ENCODE results near the gene VPS72.

Gene VPS72

DNA sequence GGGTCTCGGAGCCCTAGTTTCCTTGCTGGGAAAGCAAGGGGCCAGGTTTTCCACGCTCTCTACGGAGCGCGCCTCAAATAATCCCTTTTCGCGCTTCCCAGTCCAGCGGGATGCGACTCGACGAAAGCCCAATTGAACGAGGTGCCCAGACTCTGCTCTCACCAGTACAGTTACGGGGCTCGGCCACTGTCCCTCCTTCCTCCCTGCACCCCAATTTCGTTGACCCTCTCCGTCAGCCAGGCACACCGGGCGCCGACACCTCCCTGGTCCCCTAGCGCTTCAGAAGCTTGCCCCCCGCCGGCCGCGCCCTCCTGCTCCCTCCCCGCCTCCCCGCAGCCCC lies 44.0 kb downstream of the VPS72 start:
- H3K4me3 ChIP-seq (ENCODE audit: low read depth, low read length): peak overlapping the region; percentile 77

DNA sequence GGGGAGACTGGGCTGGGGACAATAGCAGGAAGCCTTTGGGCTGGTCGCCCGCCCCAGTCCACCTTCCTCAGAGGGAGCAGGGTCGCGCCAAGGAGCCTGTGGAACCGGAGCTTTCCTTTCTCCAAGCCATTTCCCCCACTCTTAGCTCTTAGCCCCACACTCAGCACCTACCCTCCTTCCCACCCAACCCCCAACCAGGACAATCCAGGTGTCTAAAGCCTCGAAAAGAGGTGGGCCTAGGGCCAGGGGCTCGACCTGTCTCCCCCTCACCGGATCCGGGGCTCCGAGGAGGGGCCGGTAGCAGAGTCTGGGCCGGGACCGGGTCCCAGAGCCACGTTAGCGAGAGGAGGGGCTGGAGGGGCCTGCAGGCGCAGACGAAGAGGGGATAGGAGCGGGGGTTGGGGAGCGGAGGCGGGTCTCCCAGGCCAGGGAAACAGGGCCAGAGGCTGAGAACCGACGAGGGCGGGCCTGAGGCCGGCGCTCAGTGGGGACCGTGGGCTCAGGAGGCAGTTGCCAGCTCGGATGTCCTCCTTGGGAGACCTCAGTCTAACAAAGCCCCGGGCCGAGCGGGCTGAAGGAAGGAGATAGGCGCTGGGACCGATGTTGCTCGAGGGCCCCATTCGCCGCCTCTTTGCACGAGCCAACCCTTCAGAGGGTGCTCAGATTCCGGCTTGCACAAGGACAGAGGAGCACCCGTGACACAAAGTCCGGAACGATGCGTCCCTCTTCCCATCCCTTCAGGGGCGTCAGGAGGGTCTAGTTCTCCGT lies 44.5 kb downstream of the VPS72 start:
- H3K4me3 ChIP-seq (ENCODE audit: low read depth, low read length): peak overlapping the region; percentile 77

- H3K4me3 ChIP-seq (ENCODE audit: low read depth, low read length): no peak overlapping the region
These were observed 45.3 kb downstream of the VPS72 start for GRCh38 chr1:151144474-151145303.

GRCh38 chr1:151143986-151144385 lies 46.0 kb downstream of the VPS72 start:
- H3K4me3 ChIP-seq (ENCODE audit: low read depth, low read length): no peak overlapping the region

DNA sequence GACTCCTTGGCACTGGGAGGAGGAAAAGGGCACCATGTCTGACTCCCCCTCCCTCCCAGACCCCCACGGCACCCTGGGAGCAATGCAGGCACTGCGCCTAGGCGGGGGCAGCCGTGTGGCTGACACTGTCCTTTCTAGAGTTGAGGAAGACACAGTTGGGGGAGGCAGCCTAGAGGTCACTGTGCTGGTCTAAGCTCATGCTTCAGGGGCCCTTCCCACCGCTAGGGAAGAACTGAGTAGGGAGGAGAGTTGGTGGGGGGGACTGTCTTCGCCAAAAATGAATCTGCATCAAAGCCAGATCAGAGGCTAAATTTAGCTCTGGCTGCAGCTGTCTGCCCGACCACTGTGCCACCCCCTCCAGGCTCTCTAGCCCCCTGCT lies 47.0 kb downstream of the VPS72 start:
- H3K4me3 ChIP-seq (ENCODE audit: low read depth, low read length): no peak overlapping the region

DNA sequence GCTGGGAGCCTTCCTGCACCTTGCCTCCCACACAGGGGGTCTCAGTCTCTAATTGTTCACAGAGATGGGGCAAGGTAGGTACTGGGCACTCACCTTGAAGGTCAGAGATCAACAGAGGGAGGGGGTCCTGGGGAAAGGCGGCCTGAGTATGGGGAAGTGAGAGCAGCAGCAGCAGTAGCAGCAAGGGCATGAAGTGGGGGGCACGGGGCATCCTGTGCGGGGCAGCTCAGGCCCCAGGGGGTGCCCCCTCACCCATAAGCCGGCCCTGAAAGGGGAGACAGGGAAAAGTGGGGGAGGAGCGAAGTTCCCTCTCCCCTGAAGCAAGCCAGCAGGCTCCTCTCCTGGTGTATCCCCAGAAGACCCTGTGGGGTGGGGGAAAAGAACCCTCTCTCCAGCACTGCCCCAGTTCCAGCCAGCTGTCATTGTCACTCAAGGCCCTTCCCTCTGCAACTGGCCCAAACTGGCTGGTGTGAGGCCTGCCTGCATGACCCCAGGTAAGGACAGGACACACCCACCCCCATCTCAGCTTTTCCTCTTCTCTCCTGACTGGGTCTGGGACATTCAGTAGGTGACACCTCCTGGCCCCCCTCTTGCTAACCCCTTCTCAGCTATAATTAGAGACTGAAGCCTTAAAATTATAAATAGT lies 47.5 kb downstream of the VPS72 start:
- H3K4me3 ChIP-seq (ENCODE audit: low read depth, low read length): no peak overlapping the region

- H3K4me3 ChIP-seq (ENCODE audit: low read depth, low read length): no peak overlapping the region
These were observed 52.2 kb downstream of the VPS72 start for GRCh38 chr1:151137789-151138188.

DNA sequence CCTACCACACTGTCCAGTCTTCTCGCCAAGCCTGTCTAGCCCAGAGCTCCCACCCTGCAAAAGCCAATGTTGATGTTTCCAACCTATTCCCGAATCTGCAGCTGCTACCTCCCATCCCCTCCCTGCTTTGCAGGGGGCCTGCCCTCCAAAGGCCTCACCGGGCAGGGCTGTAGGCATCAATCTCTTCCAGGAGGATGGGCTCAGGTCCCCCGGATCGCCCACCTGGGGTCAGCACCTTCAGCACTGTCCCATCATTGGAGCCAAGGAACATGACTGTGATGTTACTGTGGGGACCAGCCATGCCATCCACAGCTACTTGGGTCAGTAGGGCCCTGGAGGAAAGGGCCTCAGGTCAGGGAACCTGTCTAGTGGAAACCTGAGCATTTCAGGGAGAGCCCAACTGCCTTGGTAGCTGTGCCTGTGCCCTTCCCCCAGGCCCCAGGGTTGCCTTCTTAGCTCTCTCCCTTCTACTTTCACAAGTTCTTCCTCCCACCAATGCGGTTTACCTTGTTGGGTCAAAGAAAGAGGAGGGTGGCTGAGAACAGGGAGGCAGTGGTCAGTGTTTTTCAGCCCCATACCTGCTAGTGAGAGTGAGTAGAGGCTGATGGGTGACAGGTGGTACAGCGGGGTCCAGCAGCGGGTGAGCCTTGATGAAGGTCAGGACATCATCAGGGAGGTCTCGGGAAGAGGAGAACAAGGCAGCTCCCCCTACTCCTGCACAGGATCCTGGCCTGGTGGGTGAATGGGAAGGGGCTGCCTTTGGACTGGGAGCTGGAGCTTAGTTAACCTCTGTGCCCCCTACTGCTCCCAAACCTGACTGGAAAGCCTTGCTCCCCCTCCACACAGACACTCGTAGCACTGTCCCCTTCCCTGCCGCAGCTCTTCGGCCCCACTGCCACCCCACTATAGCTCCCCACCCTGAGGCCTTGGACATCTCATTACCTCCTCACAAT lies 54.3 kb downstream of the VPS72 start:
- H3K4me3 ChIP-seq (ENCODE audit: low read depth, low read length): no peak overlapping the region

DNA sequence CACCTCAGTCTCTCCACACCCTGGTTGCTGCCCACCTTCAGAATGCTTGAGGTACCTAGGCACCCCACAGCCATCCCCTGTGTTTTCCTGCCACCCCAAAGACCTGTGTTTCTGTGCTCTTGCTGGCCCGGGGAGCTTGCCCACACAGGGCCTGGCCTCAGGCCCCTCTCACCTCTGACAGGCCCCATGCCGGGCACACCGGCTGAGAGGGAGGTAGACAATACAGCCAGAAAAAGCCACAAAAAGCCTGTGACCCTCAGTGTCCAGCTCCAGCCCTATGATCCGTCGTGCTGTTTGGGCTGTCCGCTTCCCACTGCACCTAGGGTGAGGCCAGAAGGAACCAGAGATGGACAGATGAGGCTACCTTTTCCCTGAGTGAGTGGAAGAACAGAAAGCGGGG lies 55.0 kb downstream of the VPS72 start:
- H3K4me3 ChIP-seq (ENCODE audit: low read depth, low read length): no peak overlapping the region

DNA sequence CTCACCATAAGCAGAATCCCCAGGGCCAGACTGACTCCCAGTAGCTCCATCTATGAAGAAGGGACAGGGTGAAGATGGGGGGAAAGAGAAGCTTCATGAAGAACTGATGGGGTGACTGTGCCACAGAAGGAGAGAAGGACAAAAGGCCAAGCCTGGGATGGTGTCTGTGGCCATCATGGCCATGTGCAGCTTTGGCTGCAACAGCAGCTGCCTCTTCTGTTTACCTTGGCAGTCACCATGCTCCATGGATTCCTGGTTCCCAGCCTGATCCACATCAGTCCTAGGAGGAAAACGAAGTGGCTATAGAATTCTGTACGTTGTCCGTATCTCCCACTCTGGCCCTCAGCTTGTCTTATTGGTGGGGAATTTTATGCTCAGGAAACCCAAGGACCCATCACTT lies 55.6 kb downstream of the VPS72 start:
- H3K4me3 ChIP-seq (ENCODE audit: low read depth, low read length): no peak overlapping the region

DNA sequence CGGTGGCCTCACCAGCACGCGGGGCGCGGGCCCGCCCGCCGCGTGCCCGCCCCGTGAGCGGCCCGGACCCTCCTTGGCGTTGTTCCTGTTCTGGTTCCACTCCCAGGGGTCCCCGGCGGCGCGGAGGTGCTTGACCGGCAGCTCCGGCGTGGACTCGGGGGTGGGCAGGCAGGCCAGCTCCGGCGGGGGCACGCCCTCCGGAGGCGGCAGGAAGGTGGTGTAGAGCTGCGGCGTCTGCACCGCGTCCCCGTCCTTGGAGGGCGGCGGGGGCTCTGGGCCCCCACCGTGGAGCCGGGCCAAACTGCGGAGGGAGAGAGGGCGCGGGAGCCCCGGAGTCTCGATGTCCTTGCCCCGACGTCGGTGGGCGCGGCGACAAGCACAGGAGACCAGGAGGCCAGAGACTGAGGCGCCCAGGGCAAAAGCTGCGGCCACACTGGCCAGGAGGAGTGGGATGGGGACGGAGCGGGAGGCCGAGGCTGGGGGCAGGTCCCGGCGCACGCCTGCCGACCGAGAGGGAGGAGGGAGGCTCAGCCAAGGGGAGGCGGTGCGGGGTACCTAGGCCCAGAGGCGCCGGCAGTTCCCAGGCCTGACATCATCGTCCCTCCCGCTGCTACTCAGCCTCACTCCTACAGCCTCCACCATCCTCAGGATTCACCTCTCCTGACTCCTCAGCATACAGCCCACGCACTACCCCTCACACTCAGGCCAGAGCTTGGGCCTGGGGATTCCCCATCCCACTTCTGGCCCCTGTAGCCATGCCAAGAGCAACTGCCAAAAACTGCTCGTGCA lies 56.8 kb downstream of the VPS72 start:
- H3K4me3 ChIP-seq (ENCODE audit: low read depth, low read length): peak overlapping the region; percentile 24

DNA sequence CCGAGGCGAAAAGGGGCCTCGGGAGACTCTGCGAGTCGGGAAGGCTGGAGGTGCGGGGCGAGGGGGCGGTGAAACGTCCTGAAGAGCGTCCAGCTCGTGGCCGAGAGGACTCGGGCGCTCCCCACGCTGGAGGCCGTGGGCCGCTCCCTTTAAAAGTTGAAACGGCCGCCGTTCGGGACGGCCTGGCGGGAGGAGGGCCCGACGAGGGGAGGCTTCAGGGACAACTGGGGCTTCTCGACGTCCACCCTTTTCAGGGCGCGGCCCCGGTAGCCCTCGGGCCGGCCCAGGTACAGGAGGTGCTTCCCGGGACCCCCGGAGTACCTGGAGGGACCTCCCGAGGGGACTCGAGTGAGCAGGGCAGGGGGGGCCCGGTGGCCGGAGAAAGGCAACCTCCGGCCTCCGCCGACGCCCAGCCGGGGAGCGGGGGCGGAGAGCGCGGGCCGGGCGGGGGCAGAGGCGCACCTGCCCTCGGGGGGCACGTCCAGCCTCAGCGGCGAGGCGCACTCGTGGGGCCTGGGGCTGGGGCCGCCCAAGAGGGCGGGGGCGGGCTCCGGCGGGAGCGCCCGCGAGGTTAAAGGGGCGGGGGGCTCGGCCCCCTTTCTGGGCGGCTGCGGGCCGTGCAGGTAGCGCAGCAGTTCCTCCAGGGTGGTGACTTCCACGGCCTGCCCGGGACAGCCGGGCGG lies 57.5 kb downstream of the VPS72 start:
- H3K4me3 ChIP-seq (ENCODE audit: low read depth, low read length): peak overlapping the region; percentile 36

- H3K4me3 ChIP-seq (ENCODE audit: low read depth, low read length): peak overlapping the region; percentile 36
These were observed 58.2 kb downstream of the VPS72 start for GRCh38 chr1:151131701-151132334.

GRCh38 chr1:151130987-151131586 lies 58.9 kb downstream of the VPS72 start:
- H3K4me3 ChIP-seq (ENCODE audit: low read depth, low read length): peak overlapping the region; percentile 36

DNA sequence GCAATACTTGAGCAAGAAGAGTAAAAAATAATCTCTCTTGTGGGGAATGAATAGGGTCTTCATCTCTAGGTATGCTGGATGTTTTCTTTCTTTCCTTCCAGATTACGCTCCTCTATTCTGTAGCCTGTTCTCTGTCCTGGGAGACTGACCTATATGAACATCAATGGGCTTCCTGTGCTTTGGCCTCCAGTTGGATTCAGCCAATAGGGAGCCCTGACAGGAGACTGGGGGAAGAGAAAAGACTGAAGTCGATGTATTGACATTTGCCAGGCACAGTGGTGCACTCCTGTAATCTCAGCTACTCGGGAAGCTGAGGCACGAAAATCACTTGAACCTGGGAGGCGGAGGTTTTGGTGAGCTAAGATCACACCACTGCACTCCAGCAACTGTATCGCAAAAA lies 61.2 kb downstream of the VPS72 start:
- no peak overlapping the region for H3K4me3 ChIP-seq (ENCODE audit: low read depth, low read length)

Data from iPS-11a (cell line).